ENCODE data around the gene SEMG2. TPM values are rescaled to one million over a fixed set of nuclear protein-coding genes. Genes with fewer than 3 reads are reported as not detected.

The SEMG2 gene
- total RNA-seq, 4 donors from 2014 or later, result not detected

GRCh38 chr20:45189861-45190260, 31.3 kb upstream of the SEMG2 start:
- no peaks in the 10 kb centered on the region for H3K27me3 ChIP-seq
- no peak for TF ChIP-seq CTCF (IDR thresholded peaks at IDR 0.05)
- H3K9me3 ChIP-seq, result no peaks in the 10 kb centered on the region
- no peaks in the 10 kb centered on the region for H3K36me3 ChIP-seq
- no peak for DNase-seq
- no peaks in the 10 kb centered on the region for H3K4me1 ChIP-seq
- H3K27ac ChIP-seq, result no peak overlapping the region
- no peak overlapping the region for H3K4me3 ChIP-seq
- intact Hi-C loops (cut with DNase I; ENCODE audit: low total_unique reads), result no loop called here

GRCh38 chr20:45191926-45192325, 29.2 kb upstream of the SEMG2 start:
- DNase-seq, result no peak
- Histone ChIP-seq H3K4me3 (no peak overlapping the region), H3K27me3 (no peaks in the 10 kb centered on the region), H3K9me3 (no peaks in the 10 kb centered on the region), H3K36me3 (no peaks in the 10 kb centered on the region), H3K27ac (no peak overlapping the region), H3K4me1 (no peaks in the 10 kb centered on the region)
- TF ChIP-seq POLR2A (IDR thresholded peaks at IDR 0.05) (no peak), CTCF (IDR thresholded peaks at IDR 0.05) (no peak)
- intact Hi-C loops (cut with DNase I; ENCODE audit: low total_unique reads), result no loop called here

- Histone ChIP-seq H3K27me3 (no peaks in the 10 kb centered on the region), H3K4me1 (no peaks in the 10 kb centered on the region), H3K36me3 (no peaks in the 10 kb centered on the region), H3K9me3 (no peaks in the 10 kb centered on the region), H3K4me3 (no peak overlapping the region), H3K27ac (no peak overlapping the region)
- intact Hi-C loops (cut with DNase I; ENCODE audit: low total_unique reads), result no loop called here
- no peak for TF ChIP-seq CTCF (IDR thresholded peaks at IDR 0.05)
- TF ChIP-seq POLR2A (IDR thresholded peaks at IDR 0.05), result no peak
- DNase-seq, result no peak
Observed at GRCh38 chr20:45193331-45193730, 27.8 kb upstream of the SEMG2 start.

- peaks cover 0 to 4% of the 10 kb centered on the region in 2 donors for H3K9me3 ChIP-seq
- TF ChIP-seq POLR2A (IDR thresholded peaks at IDR 0.05), result no peak
- TF ChIP-seq CTCF (IDR thresholded peaks at IDR 0.05), result no peak
- intact Hi-C loops (cut with DNase I; ENCODE audit: low total_unique reads), result no loop called here
- no peak for DNase-seq
- no peak within 1 kb of the TSS for H3K27ac ChIP-seq
- no peaks in the 10 kb centered on the region for H3K27me3 ChIP-seq
- no peak within 1 kb of the TSS for H3K4me3 ChIP-seq
- H3K4me1 ChIP-seq, result no peaks in the 10 kb centered on the region
- no peaks in the 10 kb centered on the region for H3K36me3 ChIP-seq
Observed at GRCh38 chr20:45206725-45207124, 14.4 kb upstream of the SEMG2 start, which contains the start of gene SEMG1. Gene SEMG1 (plus strand): TSS chr20:45207033. CDS start chr20:45207054, 21 bp downstream.

GRCh38 chr20:45209924-45210323, 11.2 kb upstream of the SEMG2 start:
- Histone ChIP-seq H3K4me1 (no peaks in the 10 kb centered on the region), H3K27me3 (no peaks in the 10 kb centered on the region), H3K36me3 (no peaks in the 10 kb centered on the region), H3K9me3 (no peaks in the 10 kb centered on the region), H3K27ac (no peak overlapping the region), H3K4me3 (no peak overlapping the region)
- DNase-seq, result no peak
- intact Hi-C loops (cut with DNase I; ENCODE audit: low total_unique reads), result no loop called here
- TF ChIP-seq POLR2A (IDR thresholded peaks at IDR 0.05) (no peak), CTCF (IDR thresholded peaks at IDR 0.05) (no peak)

All from uterus (tissue), 4 donors.